Measurements from ENCODE around the gene NBEA.

- TF ChIP-seq RAD21 (IDR thresholded peaks at IDR 0.05; ENCODE audit: low read depth) (no peak), EZH2 (IDR thresholded peaks at IDR 0.05) (no peak), CTCF (IDR thresholded peaks at IDR 0.05 in 2 of 3, conservative IDR thresholded peaks at IDR 0.05 in 1 of 3; ENCODE audit: borderline replicate concordance in 1 of 3, insufficient read depth in 1 of 3, low read depth in 2 of 3, low read length in 2 of 3) (no peak)
Observed at GRCh38 chr13:35483761-35484160, 541.7 kb downstream of the NBEA start.
